Peyer's patch (tissue), 4 donors: Measurements from ENCODE around the gene UBE2H.

Experiments
- CTCF ChIP-seq, 6 experiments: fragments of 450-650 bp in 4 of 6; fragments of 200-600 bp in 2 of 6; sonication (generic) in 1 of 6; IDR thresholded peaks; one replicate each; pipeline ENCODE4 v1.5.1; 2017 to 2019; ENCODE audit warnings: antibody characterized with exemption in 6 of 6, mild to moderate bottlenecking in 3 of 6, moderate library complexity in 1 of 6
- POLR2A ChIP-seq, 2 donors: fragments of 450-650 bp; IDR thresholded peaks; one replicate each; pipeline ENCODE4 v1.5.1; 2017; ENCODE audit warnings: antibody characterized with exemption in 2 of 2, mild to moderate bottlenecking in 2 of 2, moderate library complexity in 2 of 2

GRCh38 chr7:129993275-129993674, 40.5 kb upstream of the UBE2H start:
- TF ChIP-seq CTCF (IDR thresholded peaks at IDR 0.05) (no peak), POLR2A (IDR thresholded peaks at IDR 0.05) (no peak)
